Measurements from ENCODE around the gene OR52L1.
"Not testable (repeated sequence)": the region's sequence is repeated elsewhere in the genome, so short reads cannot be mapped to it uniquely, and the experiment has no call there.

The OR52L1 gene

DNA sequence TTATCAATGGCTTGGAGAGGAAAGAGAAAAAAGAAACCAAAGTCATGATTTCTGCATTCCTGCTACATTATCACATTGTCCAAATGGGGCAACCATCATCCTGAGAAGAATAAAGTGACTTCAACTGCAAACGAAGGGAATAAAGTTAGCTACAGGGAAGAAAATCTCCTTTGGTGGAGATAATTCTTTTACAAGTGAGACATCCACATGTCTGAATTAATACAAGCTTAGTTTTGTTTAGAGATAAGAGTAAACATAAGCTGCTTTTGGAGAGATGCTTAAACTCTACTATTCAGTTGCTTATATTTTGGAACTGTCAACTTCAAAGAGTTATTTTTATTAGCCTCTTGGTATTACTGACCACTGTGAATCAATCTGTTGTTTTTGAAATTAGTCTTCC lies at the start of gene OR52L1:
OR52L1 (minus strand) TSS at position 101 of the 400 bp plus-strand sequence; CDS start at position 46, 55 bp downstream.
- no peak for DNase-seq

DNA sequence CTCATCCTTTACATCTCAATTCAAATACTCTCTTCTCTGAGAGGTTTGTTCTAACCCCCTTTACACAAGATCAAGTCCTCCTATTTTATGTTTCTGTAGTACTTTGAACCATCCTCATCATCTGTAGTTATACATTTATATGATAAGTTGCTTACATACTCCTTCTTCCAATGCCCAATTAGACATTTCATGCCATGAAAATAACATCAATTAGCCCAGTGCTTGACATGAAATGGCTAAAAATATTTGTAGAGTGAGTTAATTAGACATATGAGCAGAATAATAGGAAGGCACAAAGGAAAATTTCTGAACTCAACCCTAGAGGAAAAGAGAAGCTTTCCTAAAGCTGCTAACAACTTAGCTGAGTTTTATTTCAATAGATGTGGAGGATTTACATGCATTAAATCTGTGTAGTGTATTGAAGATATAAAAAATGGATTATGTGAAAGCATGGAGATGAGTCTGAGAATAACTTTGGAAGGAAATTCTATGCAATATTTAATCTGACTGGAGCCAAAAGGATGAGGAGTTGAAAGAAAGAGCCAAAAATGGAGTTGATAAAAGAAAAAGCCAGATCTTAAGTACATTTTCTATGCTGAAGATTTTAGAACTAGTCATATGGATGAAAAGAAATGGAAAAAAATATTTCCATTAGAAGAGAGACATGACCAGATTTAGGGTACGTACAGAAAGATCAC lies 44.1 kb upstream of the OR52L1 start, which contains the start of gene OR56A1:
OR56A1 (minus strand) TSS at position 51 of the 698 bp plus-strand sequence. CDS start 3,066 bp downstream, outside the sequence.
- no peak for DNase-seq

DNA sequence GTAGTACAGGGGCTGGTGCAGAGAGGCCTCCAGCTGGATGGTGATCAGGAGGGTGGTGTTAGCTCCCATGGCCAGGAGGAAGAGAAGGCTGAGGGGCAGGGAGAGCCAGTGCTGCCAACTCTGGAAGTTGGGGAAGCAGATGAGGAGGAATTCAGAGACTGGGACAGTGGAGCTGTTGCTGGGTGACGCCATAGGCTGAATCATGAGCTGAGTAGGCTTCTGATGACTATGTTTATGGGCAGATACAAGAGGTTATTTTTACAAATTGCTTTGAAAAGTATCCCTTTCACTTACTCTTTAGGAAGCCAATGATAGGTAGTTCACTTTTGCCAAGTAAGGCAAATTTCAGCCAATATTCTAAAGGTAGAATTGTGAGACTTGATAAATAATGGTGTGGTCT lies 40.7 kb upstream of the OR52L1 start:
- no peak for DNase-seq

DNA sequence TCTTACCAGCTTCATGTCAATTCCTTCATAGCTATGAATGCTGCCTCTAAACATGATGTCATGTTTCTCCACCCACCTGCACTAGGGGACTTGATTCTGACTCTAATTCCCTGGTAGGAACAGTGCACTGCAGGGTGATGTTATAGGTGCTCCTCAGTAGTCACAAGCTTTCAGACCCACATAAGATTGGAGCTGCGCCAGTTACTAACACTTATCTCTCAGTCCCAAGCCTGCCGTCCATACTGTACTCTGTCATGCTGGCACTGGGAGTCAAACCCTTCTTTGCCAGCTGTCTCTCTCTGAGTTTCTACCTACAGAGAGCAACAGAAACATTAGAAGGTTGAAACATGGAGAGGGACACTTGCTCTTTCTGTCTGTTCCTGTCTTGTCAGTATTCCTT lies 38.3 kb upstream of the OR52L1 start:
- no peak for DNase-seq

DNA sequence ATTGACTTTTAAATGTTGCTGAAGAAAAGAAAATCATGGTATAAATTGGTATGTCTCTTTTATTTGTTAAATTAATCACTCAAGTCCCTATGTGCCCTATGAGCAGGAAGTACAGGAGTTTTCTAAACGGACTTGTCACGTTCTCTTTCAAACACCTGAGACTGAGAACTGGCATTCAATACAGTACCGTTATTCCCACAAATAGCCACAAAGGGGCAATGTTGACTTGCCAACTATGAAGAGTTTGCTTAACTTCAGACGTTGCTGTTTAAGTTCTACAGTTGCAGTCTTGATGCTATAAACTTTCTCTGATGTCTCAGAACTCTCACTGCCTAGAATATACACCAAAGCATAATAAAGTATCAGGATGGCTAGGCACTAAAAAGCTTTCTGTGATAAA lies 36.2 kb upstream of the OR52L1 start:
- DNase-seq, result no peak

DNA sequence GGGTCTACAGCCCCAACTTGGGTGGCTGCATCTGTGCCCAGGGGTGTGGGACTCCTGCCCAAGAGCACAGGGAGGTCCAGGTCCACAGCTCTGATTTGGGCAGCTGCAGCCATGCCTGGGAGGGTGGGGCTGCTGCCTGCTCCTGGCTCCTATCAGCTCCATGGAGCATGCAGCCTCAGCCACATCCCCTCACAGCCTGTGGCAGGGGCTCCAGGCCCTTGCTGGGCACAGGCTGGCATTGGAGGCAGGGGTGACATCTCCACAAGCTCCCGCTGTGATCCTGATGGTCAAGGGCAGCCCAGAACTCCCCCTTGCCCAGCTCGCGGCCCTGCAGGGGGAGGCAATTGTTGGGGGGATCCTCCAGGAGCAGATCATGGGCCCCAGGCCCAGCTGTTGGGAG lies 26.3 kb upstream of the OR52L1 start:
- DNase-seq, result no peak

DNA sequence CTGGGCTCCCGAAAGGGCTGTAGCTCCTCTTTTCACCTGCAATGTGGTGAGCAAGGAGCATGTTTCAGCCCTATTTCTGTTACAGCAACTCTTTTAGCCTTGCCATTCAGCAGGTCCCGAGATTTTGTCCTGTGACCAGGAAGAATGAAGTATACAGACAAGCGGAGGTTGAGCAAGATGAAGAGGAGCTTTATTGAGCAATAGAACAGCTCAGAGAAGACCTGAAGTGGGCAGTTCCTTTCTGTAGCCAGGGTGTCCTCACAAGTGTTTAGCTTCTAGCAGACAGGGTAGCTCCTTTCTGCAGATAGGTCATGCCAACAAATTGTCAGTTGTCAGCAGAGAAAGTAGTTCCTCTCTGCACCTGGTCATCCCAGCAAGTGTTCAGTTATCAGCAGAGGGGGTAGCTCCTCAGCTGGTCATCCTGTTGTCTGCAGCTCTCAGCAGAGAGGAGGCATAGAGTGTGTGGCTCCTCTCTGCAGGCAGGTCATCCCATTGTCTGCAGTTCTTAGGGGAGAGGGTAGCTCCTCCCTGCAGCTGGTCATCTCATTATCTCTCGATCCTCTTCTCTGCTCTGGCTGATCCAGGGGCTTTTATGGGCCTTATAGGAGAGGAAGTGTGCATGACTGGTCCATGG lies 25.4 kb upstream of the OR52L1 start:
- DNase-seq, result no peak

DNA sequence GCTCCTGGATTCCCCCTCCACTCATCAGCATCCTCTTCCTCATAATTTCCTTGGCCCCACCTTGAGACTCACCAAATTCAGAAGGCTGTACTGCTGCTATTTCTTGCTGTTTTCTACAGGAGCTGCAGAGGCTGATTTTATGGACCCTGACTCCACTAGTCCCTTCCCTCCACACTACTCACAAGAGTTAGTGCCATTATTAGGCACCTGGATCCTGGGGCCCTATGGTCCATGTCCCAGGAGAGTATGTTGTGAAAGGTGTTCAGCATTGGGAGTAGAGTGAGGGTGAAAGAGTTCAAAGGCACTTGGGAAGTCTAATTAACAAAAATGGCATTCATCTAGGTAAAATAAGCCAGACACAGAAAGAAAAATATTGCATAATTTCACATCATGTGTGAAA lies 20.1 kb upstream of the OR52L1 start, which contains the start of gene OR56A4:
OR56A4 (minus strand) TSS at position 101 of the 400 bp plus-strand sequence. CDS start 3,954 bp downstream, outside the sequence.
- no peak for DNase-seq

DNA sequence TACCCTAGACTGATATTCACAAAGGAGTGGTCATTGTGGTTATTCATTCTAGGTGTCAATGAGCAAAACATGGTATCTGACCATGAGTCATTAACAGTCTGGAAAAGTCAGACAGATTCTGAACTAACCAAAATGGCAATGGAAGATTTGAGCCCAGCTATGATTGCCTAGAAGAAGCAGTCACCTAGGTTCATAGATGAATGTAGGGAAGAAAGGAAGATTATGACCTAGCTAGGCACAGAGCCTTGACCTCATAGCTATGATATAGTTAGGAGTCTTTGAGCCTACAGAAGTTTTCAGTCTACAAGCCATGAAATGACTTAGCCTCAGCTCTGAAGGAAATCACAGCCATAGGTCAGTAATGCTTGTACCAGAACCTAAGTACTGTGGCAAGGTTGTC lies 19.6 kb upstream of the OR52L1 start:
- DNase-seq, result no peak

DNA sequence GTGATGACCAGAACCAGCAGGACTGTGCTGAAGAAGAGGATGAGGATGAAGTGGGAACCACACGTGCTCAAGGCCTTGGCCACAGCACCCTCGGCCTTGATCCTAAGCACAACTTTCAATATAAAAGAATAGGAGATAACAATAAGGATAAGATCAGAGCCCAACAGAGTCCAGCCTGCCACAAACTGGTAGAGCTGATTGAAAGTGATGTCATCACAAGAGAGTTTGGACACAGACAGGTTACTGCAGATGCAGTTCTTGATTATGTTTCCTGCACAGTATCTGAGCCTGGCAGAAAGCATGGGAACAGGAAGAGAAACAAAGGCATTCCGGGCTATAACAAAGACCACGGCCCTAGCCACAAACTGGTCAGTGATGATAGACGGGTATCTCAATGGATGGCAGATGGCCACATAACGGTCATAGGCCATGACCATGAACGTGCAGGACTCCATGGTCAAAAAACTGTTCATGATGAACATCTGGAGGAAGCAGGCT lies 15.5 kb upstream of the OR52L1 start:
- no peak for DNase-seq

DNA sequence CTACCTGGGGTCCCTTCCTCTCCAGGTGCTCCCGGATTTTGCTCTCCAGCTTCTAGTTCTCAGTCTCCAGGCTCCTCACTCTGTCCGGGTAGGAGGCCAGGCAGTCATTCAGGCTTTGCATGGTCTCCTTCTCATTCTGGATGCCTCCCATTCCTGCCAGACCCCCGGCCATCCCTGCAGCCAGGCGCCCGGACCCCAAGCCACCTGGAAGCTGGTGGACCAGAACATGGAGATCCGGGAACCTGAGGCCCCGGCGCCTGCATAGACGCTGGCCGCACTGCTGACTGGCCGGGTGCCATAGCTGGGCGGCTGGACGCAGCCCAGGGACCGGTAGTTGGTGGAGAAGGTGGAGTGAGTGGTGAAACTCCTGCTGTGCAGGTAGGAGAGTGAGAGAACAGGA lies 8.0 kb upstream of the OR52L1 start:
- no peak for DNase-seq

DNA sequence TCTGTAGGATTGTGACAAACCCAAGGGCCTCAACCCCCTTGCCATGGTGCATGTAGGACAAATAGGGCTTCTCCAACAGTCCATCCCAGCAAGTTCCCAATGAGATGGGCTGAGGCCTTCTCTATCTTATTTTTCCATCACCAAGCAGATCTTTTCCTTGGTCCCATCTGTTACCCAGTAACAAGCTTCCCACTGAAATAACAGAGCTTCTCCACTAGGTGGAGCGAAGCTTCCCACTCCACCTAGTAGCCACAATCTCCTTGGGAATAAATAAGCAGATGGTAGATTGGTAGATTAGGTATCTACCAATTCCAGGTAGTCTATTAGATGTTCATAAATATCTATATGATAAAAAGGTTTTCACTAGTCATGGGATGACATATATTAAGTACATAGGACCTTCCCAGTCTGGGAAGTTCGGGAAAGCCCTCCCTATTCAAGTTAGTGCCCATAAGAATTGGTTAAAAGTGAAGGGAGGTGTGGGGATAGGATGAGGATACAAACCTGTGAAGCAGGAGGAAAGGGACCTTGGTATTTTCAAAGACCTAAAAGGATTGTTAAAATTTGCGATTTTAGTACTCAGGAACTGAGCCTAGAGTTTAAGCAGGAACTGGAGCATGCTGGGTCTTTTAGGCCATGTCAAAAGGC lies 5.9 kb upstream of the OR52L1 start:
- DNase-seq, result no peak

DNA sequence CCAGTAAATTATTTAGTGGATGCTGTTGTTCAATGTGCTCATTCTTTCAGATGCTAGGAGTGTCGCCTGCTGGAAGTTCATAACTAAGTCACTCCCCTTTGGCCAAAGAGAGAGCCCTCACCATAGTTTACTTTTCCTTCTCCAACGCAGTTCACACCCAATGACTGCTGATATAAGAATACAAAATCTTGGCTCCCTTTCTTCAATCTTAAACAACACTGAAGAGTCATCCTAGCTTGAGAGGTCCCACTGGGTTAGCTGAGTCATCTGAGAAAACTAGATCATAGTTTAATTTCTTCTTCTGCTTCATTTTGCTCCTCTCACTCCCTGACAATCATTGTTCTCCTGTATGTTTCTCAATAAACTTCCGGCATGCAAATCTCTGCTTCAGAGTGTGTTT lies 5.4 kb upstream of the OR52L1 start:
- no peak for DNase-seq

DNA sequence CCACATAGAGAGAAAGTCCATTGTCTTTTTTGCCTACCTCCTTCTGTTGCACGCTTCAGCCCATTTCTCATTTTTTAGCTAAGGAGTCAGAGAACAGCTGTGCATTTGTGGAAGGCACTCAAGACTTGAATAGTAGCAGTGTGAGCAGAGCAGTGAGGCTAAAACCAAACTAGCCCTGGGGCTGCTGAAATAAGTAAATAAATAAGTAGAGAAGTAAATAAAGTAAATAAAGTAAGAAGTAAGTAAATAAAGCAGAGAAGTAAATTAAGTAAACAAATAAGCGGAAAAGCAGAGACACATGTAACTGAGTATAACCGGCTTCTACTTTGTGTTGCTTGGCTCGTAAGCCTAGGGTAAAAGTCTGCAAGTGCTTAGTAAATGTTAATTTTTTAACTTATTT lies 2.4 kb upstream of the OR52L1 start:
- no peak for DNase-seq

DNA sequence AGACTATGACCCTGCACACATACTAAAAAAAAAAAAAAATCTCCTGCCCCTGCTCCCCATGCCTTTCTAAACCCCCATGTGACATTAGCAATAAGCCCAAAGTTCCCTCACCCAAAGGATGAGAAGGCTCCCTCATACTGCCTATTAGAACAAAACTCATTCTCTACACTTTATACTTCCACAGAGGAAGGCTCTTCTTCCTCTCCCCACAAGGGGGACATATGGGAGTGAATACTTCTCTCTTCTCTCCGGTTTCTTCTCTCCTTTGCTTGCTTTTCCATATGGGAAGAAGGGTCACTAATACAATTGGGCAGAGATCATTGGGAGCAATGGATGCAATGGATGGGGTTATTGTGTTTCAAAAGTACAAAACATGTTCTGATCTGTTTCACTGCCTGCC lies 3.3 kb downstream of the OR52L1 start:
- no peak for DNase-seq

DNA sequence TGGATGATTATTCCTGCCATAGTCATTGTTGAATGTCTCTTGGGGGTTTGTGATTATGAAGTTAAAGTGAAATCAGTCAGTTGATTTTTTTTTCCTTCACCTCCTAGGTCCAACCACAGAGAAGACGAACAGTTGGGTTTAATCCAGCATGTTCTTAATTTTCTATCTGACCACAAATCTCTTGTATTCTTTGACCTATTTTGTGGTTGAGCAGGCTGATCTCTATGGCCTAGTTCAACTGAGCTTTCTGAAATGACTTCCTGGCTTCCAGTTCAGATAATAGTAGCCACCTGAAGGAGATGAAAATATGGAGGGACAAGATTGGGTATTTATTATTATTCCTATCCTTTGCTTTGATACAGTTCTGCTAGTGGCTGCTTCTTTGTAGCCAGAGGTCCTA lies 13.3 kb downstream of the OR52L1 start:
- DNase-seq, result no peak

DNA sequence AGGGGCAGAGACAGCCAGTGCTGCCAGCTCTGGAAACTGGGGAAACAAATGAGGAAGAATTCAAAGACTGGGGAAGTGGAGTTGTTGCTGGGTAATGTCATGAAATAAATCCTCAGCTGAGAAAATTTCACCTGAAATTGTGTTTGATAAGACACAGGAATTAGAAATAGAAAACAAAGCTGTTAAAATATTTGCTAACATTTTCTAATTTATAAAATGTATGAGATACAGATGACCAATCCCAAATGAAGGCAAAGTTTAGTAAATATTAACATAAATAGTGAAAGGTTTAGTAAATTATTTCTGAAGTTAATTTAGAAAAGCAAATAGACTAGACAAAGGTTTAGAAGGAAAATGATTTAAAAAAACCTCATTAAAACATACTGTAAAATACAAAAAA lies 18.4 kb downstream of the OR52L1 start, which contains the start of gene OR56A5:
OR56A5 (minus strand) TSS at position 101 of the 400 bp plus-strand sequence; CDS start at position 101, 0 bp downstream.
- DNase-seq, result no peak

DNA sequence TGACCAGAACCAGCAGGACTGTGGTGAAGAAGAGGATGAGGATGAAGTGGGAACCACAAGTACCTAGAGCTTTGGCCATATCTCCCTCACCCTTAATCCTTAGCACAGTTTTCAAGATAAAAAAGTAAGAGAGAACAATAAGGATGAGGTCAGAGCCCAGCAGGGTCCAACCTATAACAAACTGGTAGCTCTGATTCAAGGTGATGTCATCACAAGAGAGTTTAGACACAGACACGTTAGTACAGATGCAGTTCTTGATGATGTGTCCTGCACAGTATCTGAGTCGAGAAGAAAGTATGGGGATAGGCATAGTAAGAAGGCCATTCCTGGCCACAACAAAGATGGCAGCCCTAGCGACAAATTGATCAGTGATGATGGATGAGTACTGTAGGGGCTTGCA lies 19.1 kb downstream of the OR52L1 start:
- no peak for DNase-seq

DNA sequence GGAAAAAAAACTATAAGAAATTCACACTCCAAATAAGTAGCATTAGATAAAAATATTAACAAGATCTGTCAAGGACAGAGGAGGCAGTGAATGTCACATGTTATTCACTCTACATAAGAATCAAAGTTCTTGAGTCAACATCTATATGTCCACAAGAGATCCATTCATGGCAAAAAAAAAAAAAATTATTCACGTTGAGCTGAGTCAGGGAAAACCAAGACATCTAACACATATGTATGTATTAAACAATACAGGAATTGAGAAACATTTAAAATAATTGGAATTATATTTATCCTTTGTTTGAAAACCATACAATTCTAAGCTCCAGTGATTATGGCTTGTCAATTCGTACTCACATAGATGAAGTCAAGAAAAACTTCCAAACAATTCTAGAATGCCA lies 19.8 kb downstream of the OR52L1 start:
- DNase-seq, result no peak

DNA sequence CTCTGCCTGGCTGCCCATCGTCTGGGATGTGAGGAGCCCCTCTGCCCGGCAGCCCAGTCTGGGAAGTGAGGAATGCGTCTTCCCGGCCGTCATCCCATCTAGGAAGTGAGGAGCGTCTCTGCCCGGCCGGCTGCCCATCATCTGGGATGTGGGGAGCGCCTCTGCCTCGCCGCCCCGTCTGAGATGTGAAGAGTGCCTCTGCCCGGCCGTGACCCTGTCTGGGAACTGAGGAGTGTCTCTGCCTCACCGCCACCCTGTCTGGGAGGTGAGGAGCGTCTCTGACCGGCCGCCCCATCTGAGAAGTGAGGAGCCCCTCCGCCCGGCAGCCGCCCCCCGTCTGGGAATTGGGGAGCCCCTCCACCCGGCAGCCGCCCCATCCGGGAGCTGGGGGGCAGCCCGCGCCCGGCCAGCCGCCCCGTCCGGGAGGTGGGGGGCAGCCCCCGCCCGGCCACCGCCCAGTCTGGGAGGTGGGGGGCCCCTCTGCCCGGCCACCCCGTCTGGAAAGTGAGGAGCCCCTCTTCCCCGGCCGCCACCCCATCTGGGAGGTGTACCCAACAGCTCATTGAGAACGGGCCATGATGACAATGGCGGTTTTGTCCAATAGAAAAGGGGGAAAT lies 26.0 kb downstream of the OR52L1 start:
- not testable (repeated sequence) for DNase-seq

DNA sequence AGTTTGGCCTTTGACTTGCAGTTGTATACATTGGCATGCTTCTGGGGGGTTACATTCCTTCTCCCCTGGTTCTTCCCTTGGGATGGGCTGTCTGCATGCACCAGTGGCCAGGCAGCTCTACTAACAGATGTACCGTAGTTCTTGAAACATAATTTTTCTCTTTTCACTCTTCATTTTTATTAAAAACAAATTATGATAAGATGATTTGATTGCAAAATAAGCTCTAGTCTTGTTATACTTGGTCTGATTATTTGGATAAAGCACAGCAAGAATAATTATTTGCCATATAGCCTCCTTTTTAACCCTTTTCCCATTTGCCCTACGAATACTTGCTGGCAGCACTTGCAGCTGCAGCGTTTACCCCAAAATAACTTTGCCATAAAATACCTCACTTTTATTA lies 31.2 kb downstream of the OR52L1 start:
- no peak for DNase-seq

DNA sequence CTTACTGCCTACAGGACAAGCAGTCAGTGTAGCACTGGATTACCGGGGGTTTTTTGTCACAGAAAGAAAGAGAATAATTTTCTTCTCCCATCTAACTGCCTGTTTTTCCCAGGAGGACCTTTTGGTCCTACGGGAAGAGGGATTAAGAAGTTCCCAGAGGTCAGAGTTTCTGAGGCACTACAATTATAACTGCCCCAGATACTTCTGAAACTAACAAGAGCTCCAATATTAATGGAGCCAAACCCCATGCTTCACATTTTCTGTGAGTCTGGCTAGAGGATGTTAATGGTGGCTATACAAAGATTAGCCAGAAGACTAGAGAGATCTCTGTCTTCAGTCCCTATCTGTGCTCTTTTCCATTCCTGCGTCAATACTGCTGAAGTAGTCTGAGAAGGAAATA lies 44.8 kb downstream of the OR52L1 start, which contains the start of gene OR56A3:
OR56A3 (plus strand) TSS at position 301 of the 400 bp plus-strand sequence. CDS start 5,096 bp downstream, outside the sequence.
- DNase-seq, result no peak

DNA sequence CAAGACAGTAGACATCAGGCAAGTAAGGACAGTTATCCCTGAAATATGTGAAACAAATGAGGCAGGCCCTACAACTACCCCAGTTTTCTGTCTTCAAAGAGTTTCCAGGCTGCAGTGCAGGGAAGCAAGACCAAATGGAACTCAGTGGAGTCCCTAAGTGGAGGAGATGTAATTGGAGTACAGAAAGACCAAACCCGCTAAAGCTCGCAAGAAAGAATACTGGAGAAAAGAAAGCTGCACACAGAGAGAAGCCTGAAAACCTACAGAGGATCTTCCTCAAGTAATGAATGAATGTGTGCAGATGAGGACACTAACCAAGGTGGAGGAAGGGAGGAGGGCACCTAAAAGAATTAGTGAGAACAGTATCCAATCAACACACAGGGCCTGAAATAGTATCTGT lies 46.0 kb downstream of the OR52L1 start:
- no peak for DNase-seq

All from NCI-H1048 (cell line).